Ishikawa (cell line): ENCODE results near the gene APBB2.

Experiments used
- CEBPB ChIP-seq: IDR thresholded peaks from 2 replicates; pipeline ENCODE4 v1.6.1; 2012
- CREB1 ChIP-seq: IDR thresholded peaks from 2 replicates; pipeline ENCODE4 v1.6.1; 2012; ENCODE audit warnings: low read depth
- EGR1 ChIP-seq: IDR thresholded peaks from 2 replicates; pipeline ENCODE4 v1.6.1; 2012
- EP300 ChIP-seq: IDR thresholded peaks from 2 replicates; pipeline ENCODE4 v1.6.1; 2012; ENCODE audit warnings: borderline replicate concordance
- FOXM1 ChIP-seq: IDR thresholded peaks from 2 replicates; pipeline ENCODE4 v1.6.1; 2012; ENCODE audit warnings: low read depth, borderline replicate concordance
- NFIC ChIP-seq: IDR thresholded peaks from 2 replicates; pipeline ENCODE4 v1.6.1; 2012
- RAD21 ChIP-seq: IDR thresholded peaks from 2 replicates; pipeline ENCODE4 v1.6.1; 2012; ENCODE audit warnings: low read depth
- TAF1 ChIP-seq: IDR thresholded peaks from 2 replicates; pipeline ENCODE4 v1.6.1; 2012; ENCODE audit warnings: low read depth, mild to moderate bottlenecking
- TCF12 ChIP-seq: IDR thresholded peaks from 2 replicates; pipeline ENCODE4 v1.6.1; 2012; ENCODE audit warnings: low read depth
- TEAD4 ChIP-seq: IDR thresholded peaks from 2 replicates; pipeline ENCODE4 v1.6.1; 2012
- YY1 ChIP-seq: IDR thresholded peaks from 2 replicates; pipeline ENCODE4 v1.6.1; 2012; ENCODE audit warnings: low read depth
- ZBTB7A ChIP-seq: IDR thresholded peaks from 2 replicates; pipeline ENCODE4 v1.6.1; 2012; ENCODE audit warnings: low read depth
- TF ChIP-seq, protein P1 (sequence below): IDR thresholded peaks from 2 replicates; pipeline ENCODE4 v1.6.1; 2012
- TF ChIP-seq, protein P2 (sequence below): IDR thresholded peaks from 2 replicates; pipeline ENCODE4 v1.6.1; 2012
- TF ChIP-seq, protein P3 (sequence below): IDR thresholded peaks from 2 replicates; pipeline ENCODE4 v1.6.1; 2012; ENCODE audit warnings: low read depth, mild to moderate bottlenecking

The APBB2 gene

DNA sequence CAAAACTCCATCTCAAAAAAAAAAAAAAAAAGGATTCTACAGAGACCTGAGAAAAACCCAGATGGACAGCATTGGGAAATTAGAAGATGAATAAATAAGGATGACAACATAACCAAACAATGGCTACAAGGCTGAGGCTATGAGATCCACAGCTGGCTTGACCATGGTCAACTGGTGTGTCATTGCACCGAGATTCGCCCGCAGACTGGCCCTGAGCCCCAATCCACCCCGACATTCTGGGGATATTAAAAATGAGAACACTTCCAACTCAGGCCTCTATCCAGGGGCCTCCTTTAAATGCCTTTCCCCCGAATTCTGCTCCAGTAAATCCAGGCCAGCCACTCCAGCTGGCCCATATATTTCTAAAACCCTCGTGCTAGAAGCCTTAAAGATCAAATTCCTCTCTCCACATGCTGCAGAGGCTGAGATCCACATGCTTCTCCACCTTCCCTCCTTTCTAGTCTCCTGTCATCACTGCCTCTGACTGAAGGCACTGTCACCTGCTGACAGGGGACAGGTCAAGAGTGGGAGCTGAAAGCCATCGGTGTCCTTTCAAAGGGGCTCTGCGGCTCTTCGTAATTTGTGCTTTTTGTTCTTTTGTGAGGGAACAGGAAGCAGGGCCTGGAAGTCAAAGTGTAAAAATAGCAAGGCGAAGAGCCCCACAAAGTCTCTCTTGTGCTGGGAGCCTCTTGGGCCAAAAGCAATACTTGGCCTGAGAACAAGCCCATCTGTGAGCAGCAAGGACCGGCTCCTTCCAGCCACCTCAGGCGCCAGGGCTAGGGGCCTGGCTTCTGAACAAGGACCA lies 260.9 kb downstream of the APBB2 start:
- TF ChIP-seq ZBTB7A, result no peak
- TF ChIP-seq FOXM1, result no peak
- no peak for TF ChIP-seq TEAD4
- no peak for TF ChIP-seq TAF1
- no peak for TF ChIP-seq CREB1
- TF ChIP-seq CEBPB, result no peak
- TF ChIP-seq EP300, result no peak
- no peak for TF ChIP-seq YY1
- no peak for TF ChIP-seq NFIC

DNA sequence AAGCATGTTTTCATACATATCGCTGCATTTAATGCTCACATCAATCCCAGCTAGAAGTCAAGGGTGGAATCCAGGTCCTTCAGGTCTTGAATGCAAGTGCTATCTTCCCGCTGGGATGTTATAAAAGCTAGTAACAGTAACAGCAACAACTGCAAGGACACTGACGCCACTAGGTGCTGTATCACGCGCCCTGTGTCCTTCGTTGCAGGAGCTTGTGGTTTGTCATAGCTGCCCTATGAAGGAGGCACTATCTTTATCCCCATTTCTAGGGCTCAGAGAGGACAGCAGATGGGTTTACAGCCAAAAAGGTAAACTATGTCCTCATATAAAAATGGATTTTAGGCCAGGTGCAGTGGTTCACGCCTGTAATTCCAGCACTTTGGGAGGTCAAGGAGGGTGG lies 261.7 kb downstream of the APBB2 start:
- TF ChIP-seq, protein P1, sequence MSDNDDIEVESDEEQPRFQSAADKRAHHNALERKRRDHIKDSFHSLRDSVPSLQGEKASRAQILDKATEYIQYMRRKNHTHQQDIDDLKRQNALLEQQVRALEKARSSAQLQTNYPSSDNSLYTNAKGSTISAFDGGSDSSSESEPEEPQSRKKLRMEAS, result no peak
- TF ChIP-seq ZBTB7A (no peak), TCF12 (no peak), EGR1 (no peak), TAF1 (no peak), TEAD4 (no peak), EP300 (no peak), CREB1 (no peak)
- TF ChIP-seq, protein P2, sequence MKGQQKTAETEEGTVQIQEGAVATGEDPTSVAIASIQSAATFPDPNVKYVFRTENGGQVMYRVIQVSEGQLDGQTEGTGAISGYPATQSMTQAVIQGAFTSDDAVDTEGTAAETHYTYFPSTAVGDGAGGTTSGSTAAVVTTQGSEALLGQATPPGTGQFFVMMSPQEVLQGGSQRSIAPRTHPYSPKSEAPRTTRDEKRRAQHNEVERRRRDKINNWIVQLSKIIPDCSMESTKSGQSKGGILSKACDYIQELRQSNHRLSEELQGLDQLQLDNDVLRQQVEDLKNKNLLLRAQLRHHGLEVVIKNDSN, result no peak

DNA sequence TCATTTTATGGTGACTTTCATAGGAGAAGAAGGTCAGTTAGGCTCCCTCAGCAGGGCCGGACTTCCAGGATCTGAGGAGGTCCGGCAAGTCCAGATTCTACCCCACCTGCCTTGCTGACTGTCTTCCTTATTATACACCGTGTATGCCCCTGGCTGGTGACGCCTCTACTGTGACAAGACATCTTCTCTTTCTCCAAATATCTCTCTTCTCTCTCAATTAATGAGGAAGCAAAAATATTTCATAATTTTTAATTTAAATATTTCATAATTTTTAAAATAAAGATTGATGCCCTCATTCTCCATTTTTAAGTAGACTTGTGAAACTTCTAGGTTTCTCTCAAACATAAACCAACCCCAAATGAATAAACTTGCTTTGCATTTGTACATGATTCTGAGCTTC lies 262.1 kb downstream of the APBB2 start:
- no peak for TF ChIP-seq FOXM1
- TF ChIP-seq TAF1, result no peak
- TF ChIP-seq, protein P3, sequence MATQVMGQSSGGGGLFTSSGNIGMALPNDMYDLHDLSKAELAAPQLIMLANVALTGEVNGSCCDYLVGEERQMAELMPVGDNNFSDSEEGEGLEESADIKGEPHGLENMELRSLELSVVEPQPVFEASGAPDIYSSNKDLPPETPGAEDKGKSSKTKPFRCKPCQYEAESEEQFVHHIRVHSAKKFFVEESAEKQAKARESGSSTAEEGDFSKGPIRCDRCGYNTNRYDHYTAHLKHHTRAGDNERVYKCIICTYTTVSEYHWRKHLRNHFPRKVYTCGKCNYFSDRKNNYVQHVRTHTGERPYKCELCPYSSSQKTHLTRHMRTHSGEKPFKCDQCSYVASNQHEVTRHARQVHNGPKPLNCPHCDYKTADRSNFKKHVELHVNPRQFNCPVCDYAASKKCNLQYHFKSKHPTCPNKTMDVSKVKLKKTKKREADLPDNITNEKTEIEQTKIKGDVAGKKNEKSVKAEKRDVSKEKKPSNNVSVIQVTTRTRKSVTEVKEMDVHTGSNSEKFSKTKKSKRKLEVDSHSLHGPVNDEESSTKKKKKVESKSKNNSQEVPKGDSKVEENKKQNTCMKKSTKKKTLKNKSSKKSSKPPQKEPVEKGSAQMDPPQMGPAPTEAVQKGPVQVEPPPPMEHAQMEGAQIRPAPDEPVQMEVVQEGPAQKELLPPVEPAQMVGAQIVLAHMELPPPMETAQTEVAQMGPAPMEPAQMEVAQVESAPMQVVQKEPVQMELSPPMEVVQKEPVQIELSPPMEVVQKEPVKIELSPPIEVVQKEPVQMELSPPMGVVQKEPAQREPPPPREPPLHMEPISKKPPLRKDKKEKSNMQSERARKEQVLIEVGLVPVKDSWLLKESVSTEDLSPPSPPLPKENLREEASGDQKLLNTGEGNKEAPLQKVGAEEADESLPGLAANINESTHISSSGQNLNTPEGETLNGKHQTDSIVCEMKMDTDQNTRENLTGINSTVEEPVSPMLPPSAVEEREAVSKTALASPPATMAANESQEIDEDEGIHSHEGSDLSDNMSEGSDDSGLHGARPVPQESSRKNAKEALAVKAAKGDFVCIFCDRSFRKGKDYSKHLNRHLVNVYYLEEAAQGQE, result no peak
- TF ChIP-seq NFIC, result no peak
- no peak for TF ChIP-seq TEAD4
- TF ChIP-seq EP300, result no peak
- no peak for TF ChIP-seq TCF12
- no peak for TF ChIP-seq YY1

DNA sequence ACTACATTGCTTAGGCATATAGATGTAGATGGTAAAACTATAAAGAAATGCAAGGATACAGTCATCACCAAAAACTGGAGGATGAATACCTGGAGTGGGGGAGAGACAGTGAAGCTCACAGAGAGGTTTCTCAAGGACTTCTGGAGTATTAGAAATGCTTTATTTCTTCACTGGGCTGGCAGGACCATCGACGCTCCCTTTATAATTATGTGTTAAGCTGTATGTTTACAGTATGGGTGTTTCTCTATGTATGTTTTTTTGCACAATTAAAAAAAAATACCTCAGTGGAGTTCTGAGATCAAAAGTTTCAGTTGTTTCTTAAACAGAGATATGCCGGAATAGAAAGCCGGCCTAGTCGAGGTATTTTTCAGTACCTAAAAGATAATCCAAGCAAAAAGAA lies 263.3 kb downstream of the APBB2 start:
- TF ChIP-seq, protein P2, result no peak
- TF ChIP-seq TEAD4 (no peak), ZBTB7A (no peak), TCF12 (no peak)
- TF ChIP-seq, protein P3, result no peak

DNA sequence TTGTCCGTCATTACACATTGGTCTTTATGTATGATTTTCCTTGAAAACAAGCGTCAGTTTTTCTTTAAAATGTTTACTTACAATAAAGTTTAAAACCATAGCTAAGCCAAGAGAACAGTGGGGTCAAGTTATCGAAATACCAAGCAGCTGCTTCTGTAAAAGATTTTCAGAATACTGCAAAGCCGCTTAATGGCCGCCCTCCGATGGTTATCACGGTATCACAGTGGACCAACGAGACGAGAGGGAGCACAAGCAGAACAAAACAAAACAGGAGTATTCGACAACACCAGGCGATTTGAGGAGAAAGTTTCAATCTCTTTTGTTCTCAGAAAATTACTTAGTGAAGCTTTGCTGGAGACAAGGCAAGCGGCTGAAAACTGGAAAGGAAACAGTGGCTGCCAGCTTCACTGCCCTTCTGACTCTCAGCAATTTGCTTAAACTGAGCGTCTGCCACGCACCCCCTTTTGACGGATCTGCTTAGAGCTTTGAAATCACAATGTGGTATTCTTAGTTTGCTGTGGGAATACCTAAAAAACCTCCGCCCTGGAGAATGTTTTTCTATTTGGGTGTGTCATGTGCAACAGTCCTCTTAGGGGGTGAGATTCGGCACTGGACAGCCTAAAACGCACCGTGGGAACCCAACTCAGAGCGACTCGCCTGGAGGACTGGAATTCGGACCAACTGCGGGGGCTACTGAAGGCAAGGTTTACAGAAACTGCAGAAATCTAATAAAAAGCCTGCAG lies 264.8 kb downstream of the APBB2 start:
- TF ChIP-seq TCF12, result no peak
- TF ChIP-seq, protein P1, result no peak
- TF ChIP-seq FOXM1, result no peak
- TF ChIP-seq, protein P2, result no peak
- TF ChIP-seq NFIC, result no peak
- no peak for TF ChIP-seq CEBPB
- TF ChIP-seq EGR1, result no peak
- no peak for TF ChIP-seq TAF1
- TF ChIP-seq RAD21, result no peak
- no peak for TF ChIP-seq YY1
- TF ChIP-seq TEAD4, result no peak
- TF ChIP-seq, protein P3, result no peak
- TF ChIP-seq EP300, result no peak
- no peak for TF ChIP-seq CREB1
- TF ChIP-seq ZBTB7A, result no peak
